Activated naive CD8-positive, alpha-beta T cell treated with anti-CD3 and anti-CD28 coated beads for 36 hours (primary cell): ENCODE results near the gene MARF1. TPM values are rescaled to one million over a fixed set of nuclear protein-coding genes. Genes with fewer than 3 reads are reported as not detected.
"Not testable (repeated sequence)": the region's sequence is repeated elsewhere in the genome, so short reads cannot be mapped to it uniquely, and the experiment has no call there.

ENCODE experiments used
- DNase-seq: peaks from one replicate; pipeline ENCODE4 v3.0.0; 2021
- H3K27ac Mint-ChIP-seq: one replicate; pipeline ENCODE4 v1.8.0; 2022; ENCODE audit warnings: mild to moderate bottlenecking, moderate library complexity, mixed read lengths
- H3K27me3 Mint-ChIP-seq: one replicate; pipeline ENCODE4 v1.8.0; 2022; ENCODE audit warnings: mild to moderate bottlenecking, mixed read lengths
- H3K36me3 Mint-ChIP-seq: one replicate; pipeline ENCODE4 v1.8.0; 2021; ENCODE audit warnings: mild to moderate bottlenecking, mixed read lengths
- H3K4me1 Mint-ChIP-seq: one replicate; pipeline ENCODE4 v1.8.0; 2021; ENCODE audit warnings: mixed read lengths
- H3K4me3 Mint-ChIP-seq: one replicate; pipeline ENCODE4 v1.8.0; 2022; ENCODE audit warnings: mild to moderate bottlenecking, moderate library complexity, mixed read lengths
- H3K9me3 Mint-ChIP-seq: one replicate; pipeline ENCODE4 v1.8.0; 2022; ENCODE audit warnings: mixed read lengths
- total RNA-seq, 2 experiments: library from RNA; stranded (reverse); gene quantifications; one replicate each; pipeline ENCODE4 v1.2.3, GENCODE V29; 2021

MARF1 gene
- total RNA-seq = 10 to 100 TPM; 51.0 to 52.1 TPM

GRCh38 chr16:15643048-15643945 is at the start of gene MARF1:
TSS of gene MARF1 (minus strand) at chr16:15643154. CDS start at chr16:15639233, 3,921 bp downstream.
- Mint-ChIP-seq H3K36me3 (peaks cover 19% of the 10 kb centered on the region), H3K27me3 (no peaks in the 10 kb centered on the region), H3K4me3 (peak within 1 kb of the TSS; percentile 93), H3K9me3 (peaks cover 6% of the 10 kb centered on the region), H3K4me1 (peaks cover 49% of the 10 kb centered on the region), H3K27ac (peak within 1 kb of the TSS; percentile 98)
- peak; percentile 100 for DNase-seq

- H3K36me3 Mint-ChIP-seq = peaks cover 25% of the 10 kb centered on the region
- H3K9me3 Mint-ChIP-seq, H3K4me1 Mint-ChIP-seq: not testable (repeated sequence)
These were observed 49.6 kb upstream of the MARF1 start for GRCh38 chr16:15692508-15692907.

GRCh38 chr16:15691046-15691445 is 48.1 kb upstream of the MARF1 start:
- Mint-ChIP-seq H3K4me1 (no peaks in the 10 kb centered on the region), H3K36me3 (peaks cover 24% of the 10 kb centered on the region)

More at GRCh38 chr16:15692508-15692907, 49.6 kb upstream of the MARF1 start:
- H3K27ac Mint-ChIP-seq, H3K4me3 Mint-ChIP-seq, H3K27me3 Mint-ChIP-seq, DNase-seq: not testable (repeated sequence)

GRCh38 chr16:15690296-15690695 is 47.3 kb upstream of the MARF1 start:
- Mint-ChIP-seq H3K4me1 (no peaks in the 10 kb centered on the region), H3K36me3 (peaks cover 24% of the 10 kb centered on the region), H3K27ac (no peak overlapping the region), H3K9me3 (no peaks in the 10 kb centered on the region), H3K27me3 (no peaks in the 10 kb centered on the region), H3K4me3 (no peak overlapping the region)
- no peak for DNase-seq

More at GRCh38 chr16:15691046-15691445, 48.1 kb upstream of the MARF1 start:
- Mint-ChIP-seq H3K4me3 (no peak overlapping the region), H3K27me3 (no peaks in the 10 kb centered on the region), H3K9me3 (no peaks in the 10 kb centered on the region), H3K27ac (no peak overlapping the region)
- no peak for DNase-seq

GRCh38 chr16:15689290-15689689 is 46.3 kb upstream of the MARF1 start:
- H3K9me3 Mint-ChIP-seq = no peaks in the 10 kb centered on the region
- no peak for DNase-seq
- peaks cover 20% of the 10 kb centered on the region for H3K36me3 Mint-ChIP-seq

GRCh38 chr16:15686287-15686686 is 43.3 kb upstream of the MARF1 start:
- Mint-ChIP-seq H3K27me3 (no peaks in the 10 kb centered on the region), H3K27ac (no peak overlapping the region), H3K4me3 (no peak overlapping the region), H3K4me1 (peaks cover 5% of the 10 kb centered on the region), H3K9me3 (no peaks in the 10 kb centered on the region), H3K36me3 (peaks cover 23% of the 10 kb centered on the region)
- DNase-seq = no peak

More at GRCh38 chr16:15689290-15689689, 46.3 kb upstream of the MARF1 start:
- H3K4me1 Mint-ChIP-seq = no peaks in the 10 kb centered on the region
- no peaks in the 10 kb centered on the region for H3K27me3 Mint-ChIP-seq
- H3K27ac Mint-ChIP-seq = no peak overlapping the region
- H3K4me3 Mint-ChIP-seq = no peak overlapping the region

- no peak overlapping the region for H3K4me3 Mint-ChIP-seq
- peak; percentile 34 for DNase-seq
- no peaks in the 10 kb centered on the region for H3K9me3 Mint-ChIP-seq
- H3K27ac Mint-ChIP-seq = no peak overlapping the region
- peaks cover 32% of the 10 kb centered on the region for H3K36me3 Mint-ChIP-seq
- peaks cover 5% of the 10 kb centered on the region for H3K4me1 Mint-ChIP-seq
- H3K27me3 Mint-ChIP-seq = no peaks in the 10 kb centered on the region
These were observed 39.2 kb upstream of the MARF1 start for GRCh38 chr16:15682105-15682570.

GRCh38 chr16:15677447-15677846 is 34.5 kb upstream of the MARF1 start:
- DNase-seq = no peak
- H3K4me3 Mint-ChIP-seq = no peak overlapping the region
- no peaks in the 10 kb centered on the region for H3K27me3 Mint-ChIP-seq
- no peaks in the 10 kb centered on the region for H3K9me3 Mint-ChIP-seq
- H3K4me1 Mint-ChIP-seq = peaks cover 21% of the 10 kb centered on the region
- no peak overlapping the region for H3K27ac Mint-ChIP-seq
- peaks cover 44% of the 10 kb centered on the region for H3K36me3 Mint-ChIP-seq

- no peaks in the 10 kb centered on the region for H3K9me3 Mint-ChIP-seq
- no peak overlapping the region for H3K27ac Mint-ChIP-seq
- DNase-seq = no peak
- peaks cover 46% of the 10 kb centered on the region for H3K36me3 Mint-ChIP-seq
- no peak overlapping the region for H3K4me3 Mint-ChIP-seq
- no peaks in the 10 kb centered on the region for H3K27me3 Mint-ChIP-seq
- H3K4me1 Mint-ChIP-seq = peaks cover 26% of the 10 kb centered on the region
These were observed 33.6 kb upstream of the MARF1 start for GRCh38 chr16:15676506-15676905.

- DNase-seq = no peak
- H3K4me1 Mint-ChIP-seq = peaks cover 26% of the 10 kb centered on the region
- H3K36me3 Mint-ChIP-seq = peaks cover 42% of the 10 kb centered on the region
- H3K9me3 Mint-ChIP-seq = no peaks in the 10 kb centered on the region
- H3K4me3 Mint-ChIP-seq = no peak overlapping the region
- no peaks in the 10 kb centered on the region for H3K27me3 Mint-ChIP-seq
- H3K27ac Mint-ChIP-seq = peak overlapping the region; percentile 95
These were observed 31.6 kb upstream of the MARF1 start for GRCh38 chr16:15674571-15674970.

- Mint-ChIP-seq H3K27me3 (no peaks in the 10 kb centered on the region), H3K9me3 (no peaks in the 10 kb centered on the region), H3K4me3 (peak overlapping the region; percentile 58), H3K36me3 (peaks cover 38% of the 10 kb centered on the region), H3K4me1 (peaks cover 26% of the 10 kb centered on the region), H3K27ac (peak overlapping the region; percentile 95)
- peak; percentile 63 for DNase-seq
These were observed 29.7 kb upstream of the MARF1 start for GRCh38 chr16:15672514-15673167.

GRCh38 chr16:15672127-15672513 is 29.2 kb upstream of the MARF1 start:
- Mint-ChIP-seq H3K27ac (peak overlapping the region; percentile 95), H3K4me1 (peaks cover 26% of the 10 kb centered on the region), H3K36me3 (peaks cover 41% of the 10 kb centered on the region), H3K4me3 (peak overlapping the region; percentile 58)
- DNase-seq, H3K27me3 Mint-ChIP-seq, H3K9me3 Mint-ChIP-seq: not testable (repeated sequence)

GRCh38 chr16:15671530-15672117 is 28.7 kb upstream of the MARF1 start:
- Mint-ChIP-seq H3K27ac (peak overlapping the region; percentile 95), H3K4me1 (peaks cover 26% of the 10 kb centered on the region), H3K36me3 (peaks cover 43% of the 10 kb centered on the region), H3K9me3 (no peaks in the 10 kb centered on the region), H3K4me3 (no peak overlapping the region), H3K27me3 (no peaks in the 10 kb centered on the region)
- DNase-seq = no peak

- Mint-ChIP-seq H3K36me3 (peaks cover 37% of the 10 kb centered on the region), H3K27me3 (no peaks in the 10 kb centered on the region), H3K4me3 (no peak overlapping the region), H3K27ac (no peak overlapping the region), H3K9me3 (no peaks in the 10 kb centered on the region), H3K4me1 (peaks cover 14% of the 10 kb centered on the region)
- DNase-seq = no peak
These were observed 24.3 kb upstream of the MARF1 start for GRCh38 chr16:15667091-15667742.

GRCh38 chr16:15665107-15665506 is 22.2 kb upstream of the MARF1 start:
- no peak for DNase-seq
- Mint-ChIP-seq H3K27ac (no peak overlapping the region), H3K27me3 (no peaks in the 10 kb centered on the region), H3K4me1 (peaks cover 20% of the 10 kb centered on the region), H3K9me3 (no peaks in the 10 kb centered on the region), H3K4me3 (no peak overlapping the region), H3K36me3 (peaks cover 39% of the 10 kb centered on the region)
